HG02938 (cell line): ENCODE measurements around the gene NDFIP1.

Source experiments
- ATAC-seq: cut with Tn5 transposase; IDR thresholded peaks from one replicate; pipeline ENCODE4 v1.9.1; 2021; ENCODE audit warnings: mild to moderate bottlenecking, moderate library complexity; ENCODE audit not compliant: unreplicated experiment

NDFIP1 gene

GRCh38 chr5:142117579-142118151 lies 9.1 kb downstream of the NDFIP1 start:
- no peak for ATAC-seq

- ATAC-seq, result no peak
Observed at GRCh38 chr5:142118155-142118686, 9.6 kb downstream of the NDFIP1 start.

GRCh38 chr5:142119051-142119625 lies 10.6 kb downstream of the NDFIP1 start:
- no peak for ATAC-seq

- ATAC-seq, result no peak
Observed at GRCh38 chr5:142120247-142120935, 11.8 kb downstream of the NDFIP1 start.

GRCh38 chr5:142122121-142122520 lies 13.5 kb downstream of the NDFIP1 start:
- ATAC-seq, result no peak

GRCh38 chr5:142125378-142125777 lies 16.8 kb downstream of the NDFIP1 start:
- ATAC-seq, result no peak

GRCh38 chr5:142125963-142126362 lies 17.4 kb downstream of the NDFIP1 start:
- no peak for ATAC-seq

GRCh38 chr5:142128675-142129208 lies 20.2 kb downstream of the NDFIP1 start:
- no peak for ATAC-seq

- ATAC-seq, result no peak
Observed at GRCh38 chr5:142129446-142130066, 21.0 kb downstream of the NDFIP1 start.

GRCh38 chr5:142131394-142131793 lies 22.8 kb downstream of the NDFIP1 start:
- no peak for ATAC-seq

GRCh38 chr5:142132916-142133315 lies 24.3 kb downstream of the NDFIP1 start:
- no peak for ATAC-seq

- no peak for ATAC-seq
Observed at GRCh38 chr5:142133330-142134206, 25.0 kb downstream of the NDFIP1 start.

- ATAC-seq, result no peak
Observed at GRCh38 chr5:142134331-142135010, 25.9 kb downstream of the NDFIP1 start.

GRCh38 chr5:142141463-142141862 lies 32.9 kb downstream of the NDFIP1 start:
- no peak for ATAC-seq

GRCh38 chr5:142143878-142144277 lies 35.3 kb downstream of the NDFIP1 start:
- ATAC-seq, result no peak

- ATAC-seq, result peak; percentile 88
Observed at GRCh38 chr5:142145106-142145900, 36.7 kb downstream of the NDFIP1 start.

GRCh38 chr5:142149363-142149762 lies 40.8 kb downstream of the NDFIP1 start:
- ATAC-seq, result no peak

- ATAC-seq, result no peak
Observed at GRCh38 chr5:142150431-142150830, 41.9 kb downstream of the NDFIP1 start.
